T-helper 2 cell (primary cell): ENCODE measurements around the gene VIPR1.
A peak's percentile ranks its signal among the peaks of the same experiment; 100 is the strongest.

Experiments
- DNase-seq, 5 experiments: peaks; one replicate each; pipeline versions ENCODE4 v3.0.0 to v3.0.0-alpha.2; 2012 to 2022

Gene VIPR1

GRCh38 chr3:42493798-42494151 lies 8.7 kb upstream of the VIPR1 start:
- no peak for DNase-seq

GRCh38 chr3:42495393-42495792 lies 7.0 kb upstream of the VIPR1 start:
- DNase-seq, result no peak

DNA sequence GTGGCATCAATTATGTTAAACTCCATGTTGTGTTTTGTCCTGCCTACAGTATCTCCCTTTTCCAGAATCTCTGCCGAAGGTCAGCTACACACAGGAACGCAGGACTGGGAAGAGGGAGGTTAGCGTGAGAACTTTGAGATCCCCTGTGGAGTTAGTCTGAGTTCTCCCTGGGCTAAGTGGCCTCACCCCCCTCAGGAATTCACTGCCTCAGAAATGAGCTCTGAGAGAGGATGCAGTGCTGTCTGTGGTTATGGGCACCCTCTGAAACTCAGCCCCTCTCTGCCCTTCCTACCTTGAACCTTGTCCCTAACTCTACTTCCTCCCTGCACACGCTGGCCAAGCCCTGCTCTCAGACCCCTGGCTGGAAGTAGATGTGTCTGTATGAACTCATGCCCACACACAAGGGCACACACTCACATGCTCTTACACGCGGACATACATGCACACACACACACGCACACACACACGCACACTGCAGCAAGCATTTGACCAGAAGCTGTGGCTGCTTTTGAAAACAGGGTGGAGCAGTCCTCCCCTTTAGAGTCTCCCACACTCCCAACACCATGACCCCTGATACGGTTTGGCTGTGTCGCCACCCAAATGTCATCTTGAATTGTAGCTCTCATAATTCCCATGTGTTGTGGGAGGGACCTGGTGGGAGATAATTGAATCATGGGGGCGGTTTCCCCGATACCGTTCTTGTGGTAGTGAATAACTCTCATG lies 5.3 kb upstream of the VIPR1 start:
- no peak for DNase-seq

DNA sequence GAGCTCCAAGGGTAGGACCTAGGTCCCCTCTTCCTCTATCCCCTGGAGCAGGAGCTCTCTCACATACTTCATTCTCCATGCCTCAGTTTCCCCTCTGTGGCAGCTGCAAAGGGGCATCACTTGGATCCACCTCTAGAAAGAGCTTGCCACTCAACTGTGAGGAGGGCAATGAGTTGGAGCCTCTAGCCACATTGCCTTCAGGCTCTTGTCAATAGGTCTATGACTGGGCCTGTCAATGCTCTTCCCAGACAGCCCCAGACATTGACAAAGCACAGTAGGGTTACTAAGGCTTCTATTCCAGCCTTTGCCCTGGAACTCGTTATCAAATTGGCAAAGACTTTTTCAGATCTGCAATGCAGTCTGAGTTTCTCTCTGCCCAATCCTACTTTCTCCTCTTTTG lies 4.4 kb upstream of the VIPR1 start:
- no peak for DNase-seq

DNA sequence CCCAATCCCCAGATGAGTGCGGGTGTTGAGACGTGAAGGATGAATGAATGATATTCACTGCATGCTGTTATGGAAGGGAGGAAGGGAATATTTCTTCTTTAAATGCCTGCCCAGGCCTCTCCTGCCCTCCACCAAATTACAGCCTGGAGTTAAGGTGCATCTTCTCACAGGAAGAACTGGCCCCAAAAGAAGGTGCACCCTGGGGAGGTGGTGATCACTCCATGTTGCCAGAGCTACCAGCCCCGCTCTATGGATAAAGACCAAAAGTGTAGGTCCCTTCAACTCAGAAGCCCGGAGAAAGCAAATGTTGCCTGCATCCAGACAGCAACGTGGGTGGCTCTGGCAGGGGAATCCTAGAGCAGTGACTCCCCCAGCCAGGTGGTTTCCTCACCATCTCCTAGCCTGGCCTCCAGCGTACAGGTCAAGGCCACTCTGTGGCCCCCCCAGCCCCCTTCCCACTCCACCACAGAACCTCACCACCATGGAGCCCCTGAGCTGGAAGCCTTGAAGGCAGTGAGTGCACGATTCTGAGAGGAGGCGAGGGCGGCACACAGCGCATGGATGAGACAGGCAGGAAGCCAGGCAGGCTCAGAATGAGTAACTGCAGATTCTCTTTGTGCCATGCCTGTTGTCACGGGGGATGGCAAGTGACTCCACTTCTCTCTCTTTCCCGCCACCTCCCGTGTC lies 3.5 kb upstream of the VIPR1 start:
- peak in 2 of 5 experiments; percentile 10 to 54 for DNase-seq

- no peak for DNase-seq
Measured at GRCh38 chr3:42499478-42499871, 3.0 kb upstream of the VIPR1 start.

GRCh38 chr3:42500091-42500490 lies 2.4 kb upstream of the VIPR1 start:
- DNase-seq, result no peak

- DNase-seq, result no peak
Measured at GRCh38 chr3:42500909-42501308, 1.5 kb upstream of the VIPR1 start.

DNA sequence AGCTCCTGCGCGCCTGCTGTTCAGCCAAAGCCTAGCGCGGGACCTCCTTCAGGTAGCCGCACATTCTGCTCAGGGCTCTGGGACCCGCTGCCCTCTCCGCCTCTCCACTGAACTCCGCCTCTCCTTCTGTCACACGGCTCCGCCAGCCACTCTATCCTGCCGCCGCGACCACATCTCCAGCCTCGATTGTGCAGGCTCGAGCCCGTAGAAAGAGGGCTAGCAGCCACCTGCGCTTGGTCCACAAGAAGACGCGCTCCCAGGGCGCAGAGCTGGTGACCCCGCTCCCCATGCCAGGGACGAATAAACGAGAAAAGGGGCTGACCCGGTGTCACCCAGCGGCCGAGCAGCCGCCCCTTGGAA lies 1.1 kb upstream of the VIPR1 start:
- DNase-seq, result peak in 1 of 5 experiments; percentile 15

DNA sequence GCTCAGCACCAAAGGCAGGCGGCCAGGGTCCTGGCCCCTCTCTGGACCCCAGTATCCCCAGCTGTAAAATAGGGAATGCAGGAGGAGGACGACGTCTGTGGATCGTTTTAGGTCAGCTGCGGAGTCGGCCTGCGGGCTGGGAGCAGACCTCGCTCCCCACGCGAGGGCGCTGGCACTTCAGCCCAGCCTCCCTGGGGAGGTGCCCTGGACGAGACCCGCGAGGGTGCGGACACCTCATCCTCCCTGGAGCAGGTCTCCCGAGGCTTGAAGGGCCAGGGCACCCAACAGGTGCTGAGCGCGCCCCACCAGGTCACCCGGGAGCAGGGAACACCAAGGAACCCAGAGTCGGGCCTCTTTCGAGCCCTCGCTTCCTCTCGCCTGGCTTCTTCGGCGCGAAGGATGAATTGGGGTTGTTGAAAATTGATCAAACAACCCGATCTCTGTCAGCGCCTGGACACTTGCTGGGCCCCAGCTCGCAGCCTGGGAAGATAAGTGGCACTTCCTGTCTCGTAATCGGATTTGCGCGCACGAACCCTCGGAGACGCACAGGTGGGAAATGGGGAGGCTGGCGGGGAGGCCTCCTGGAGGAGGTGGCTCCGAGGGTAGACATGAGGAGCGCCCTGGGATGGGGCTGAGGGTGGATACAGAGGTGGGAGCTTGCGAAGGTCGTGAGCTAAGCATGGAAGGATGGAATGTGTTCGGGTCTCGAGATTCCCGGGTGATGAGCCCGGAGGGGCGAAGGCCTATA lies 588 bp upstream of the VIPR1 start:
- peak; percentile 36 to 61 (median 45) for DNase-seq

GRCh38 chr3:42503251-42503924 lies 945 bp downstream of the VIPR1 start:
- no peak for DNase-seq

GRCh38 chr3:42503957-42504333 lies 1.5 kb downstream of the VIPR1 start:
- no peak for DNase-seq

DNA sequence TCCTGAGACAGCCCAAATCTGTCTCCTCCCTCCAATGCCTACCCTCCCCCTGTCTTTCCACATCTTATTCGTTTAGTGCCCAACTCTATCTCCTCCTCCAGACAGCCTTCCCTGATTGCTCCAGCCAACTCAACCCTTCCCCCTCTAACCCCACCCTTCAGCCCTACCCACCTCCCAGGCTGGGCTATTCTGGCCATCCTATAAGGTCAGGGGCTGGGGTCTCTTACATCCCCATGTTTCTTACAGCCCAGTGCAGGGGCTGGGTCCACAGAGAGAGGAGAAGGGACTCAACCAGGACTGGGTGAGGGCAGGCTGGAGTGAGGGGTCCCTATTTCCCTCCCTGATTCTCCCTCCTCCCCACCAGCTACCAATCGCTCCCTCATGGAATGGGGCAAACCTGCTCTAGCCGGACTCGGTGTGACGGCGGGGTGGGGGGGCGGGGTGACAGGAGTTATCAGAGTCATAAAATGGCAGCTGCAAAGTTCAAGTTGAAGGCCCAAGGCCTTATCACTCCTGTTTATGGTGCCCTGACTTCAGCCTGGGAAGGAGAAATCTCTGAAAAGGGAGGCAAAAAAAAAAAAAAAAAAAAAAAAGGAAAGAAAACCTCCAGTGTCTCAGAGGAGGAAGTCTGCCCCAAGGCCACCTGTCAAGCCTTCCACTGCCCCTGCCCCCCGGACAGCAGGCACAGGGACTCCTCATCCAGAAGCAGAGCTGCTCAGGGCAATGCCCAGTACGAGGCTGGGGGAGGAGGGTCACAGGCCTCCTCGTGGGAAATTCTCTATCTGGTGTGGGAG lies 2.1 kb downstream of the VIPR1 start:
- no peak for DNase-seq

- DNase-seq, result no peak
Measured at GRCh38 chr3:42505128-42505848, 2.8 kb downstream of the VIPR1 start.

- DNase-seq, result no peak
Measured at GRCh38 chr3:42505849-42506410, 3.5 kb downstream of the VIPR1 start.

DNA sequence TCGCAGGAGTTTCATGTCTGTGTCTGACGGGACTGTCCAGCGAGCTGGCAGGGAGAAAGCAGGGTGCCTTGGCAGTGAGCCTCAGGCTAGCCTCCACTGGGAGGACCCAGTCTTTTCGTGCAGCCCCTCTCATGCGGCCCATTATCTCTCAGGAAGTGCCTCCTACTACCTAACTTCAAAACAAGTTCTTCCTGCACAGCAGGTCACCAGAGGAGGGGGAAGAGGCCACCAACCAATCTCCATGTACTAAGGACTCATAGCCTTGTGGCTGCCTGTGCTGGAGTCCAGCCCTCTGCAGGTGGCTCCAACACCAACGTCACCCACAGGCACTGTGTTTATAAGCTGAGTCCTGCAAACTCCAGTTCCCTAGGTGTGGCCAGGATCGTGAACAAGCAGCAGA lies 4.8 kb downstream of the VIPR1 start:
- no peak for DNase-seq

DNA sequence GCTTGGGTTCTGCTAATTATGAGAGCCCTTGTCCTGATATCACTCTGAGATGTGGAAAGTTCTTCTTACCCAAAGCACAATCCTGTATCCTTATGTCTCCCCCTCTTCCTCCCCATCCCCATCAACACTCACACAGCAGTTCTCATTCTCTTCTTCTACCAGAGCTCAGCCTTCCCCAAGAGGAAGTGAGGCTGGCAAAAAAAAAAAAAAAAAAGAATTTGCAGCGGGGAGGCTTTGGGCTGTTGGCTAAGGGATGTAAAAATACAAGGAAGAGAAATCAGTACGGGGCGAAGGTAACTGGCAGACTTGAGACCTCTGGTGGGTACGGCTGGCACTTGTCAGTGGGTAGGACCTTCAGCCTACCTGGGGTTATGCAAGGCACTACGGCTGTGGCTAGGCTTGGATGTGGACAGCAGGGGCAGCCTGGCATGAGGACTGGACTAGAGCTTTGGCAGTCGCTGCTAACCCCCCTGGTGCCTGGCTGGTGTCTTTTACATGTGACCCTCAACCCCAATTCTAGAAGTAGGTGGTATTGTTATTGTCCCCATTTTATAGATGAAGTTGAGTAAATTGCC lies 5.4 kb downstream of the VIPR1 start:
- no peak for DNase-seq

DNA sequence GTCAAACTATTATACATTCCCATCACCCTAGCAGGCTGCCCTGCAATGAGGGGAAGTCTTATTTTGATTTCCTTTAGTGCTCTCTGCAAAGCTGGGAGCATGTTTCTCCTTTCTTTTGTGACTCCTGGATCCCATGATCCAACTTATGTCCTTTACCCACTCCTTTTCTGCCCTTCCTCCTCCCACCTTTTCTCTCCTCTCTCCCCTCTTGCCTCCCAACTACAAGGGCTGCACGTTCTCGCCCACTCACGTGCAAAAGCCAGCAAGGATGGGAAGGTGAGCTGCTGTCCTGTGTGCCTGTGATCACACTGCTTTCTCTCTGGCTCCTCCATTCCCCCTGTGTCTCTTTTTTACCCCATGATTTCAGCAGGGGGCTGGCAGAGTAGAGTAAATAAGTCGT lies 6.1 kb downstream of the VIPR1 start:
- no peak for DNase-seq

- no peak for DNase-seq
Measured at GRCh38 chr3:42509111-42509510, 6.7 kb downstream of the VIPR1 start.

DNA sequence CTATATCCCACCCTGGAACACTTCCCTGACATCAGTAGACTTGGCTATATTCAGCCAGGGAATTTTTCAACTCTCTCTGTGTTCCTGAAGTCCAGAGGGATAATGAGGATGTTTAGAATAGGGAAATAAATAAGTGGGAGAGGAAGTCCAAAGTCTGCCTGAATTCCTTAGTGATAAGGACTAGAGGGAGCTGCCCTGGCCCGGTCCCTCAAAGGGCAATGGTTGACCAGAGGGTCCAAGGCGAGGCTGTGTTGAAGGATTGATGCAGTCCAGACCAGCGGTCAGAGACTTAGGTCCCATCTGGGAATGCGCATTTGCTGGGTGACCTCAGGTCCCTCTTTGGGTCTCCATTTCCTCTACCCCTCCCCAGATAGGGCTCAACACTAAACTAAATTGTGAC lies 7.9 kb downstream of the VIPR1 start:
- DNase-seq, result no peak

DNA sequence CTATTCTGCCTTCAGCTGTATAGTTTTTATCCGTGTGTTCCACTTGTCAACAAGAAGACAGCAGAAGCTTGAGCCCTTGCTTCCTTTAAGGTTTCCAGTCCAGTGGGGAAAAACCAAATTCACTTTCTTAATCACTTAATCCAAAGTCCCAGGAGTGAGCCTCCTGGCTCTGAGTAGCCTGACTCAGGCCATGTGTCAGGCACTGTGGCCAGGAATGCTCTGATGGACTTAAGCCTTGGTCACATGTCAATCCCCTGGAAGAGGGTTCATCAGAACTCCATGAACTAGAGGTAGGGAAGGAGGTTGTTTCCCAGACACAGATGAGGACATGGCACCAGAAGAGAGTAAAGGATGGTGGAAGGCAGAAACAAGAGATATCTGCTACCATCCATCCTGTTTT lies 8.8 kb downstream of the VIPR1 start:
- no peak for DNase-seq
